HG02981 (cell line): ENCODE results near the gene OR13A1.
A peak's percentile ranks its signal among the peaks of the same experiment; 100 is the strongest.
"Not testable (repeated sequence)": the region's sequence is repeated elsewhere in the genome, so short reads cannot be mapped to it uniquely, and the experiment has no call there.

ENCODE experiments used
- ATAC-seq: cut with Tn5 transposase; IDR thresholded peaks from one replicate; pipeline ENCODE4 v1.9.1; 2021; ENCODE audit warnings: mild to moderate bottlenecking, moderate library complexity; ENCODE audit not compliant: unreplicated experiment

The OR13A1 gene

GRCh38 chr10:45315508-45315907 is at the start of gene OR13A1:
Gene OR13A1 (minus strand): TSS chr10:45315608. CDS start chr10:45304422, 11,186 bp downstream.
- no peak for ATAC-seq

GRCh38 chr10:45361983-45362799 is 46.8 kb upstream of the OR13A1 start:
- ATAC-seq: not testable (repeated sequence)

GRCh38 chr10:45358961-45359360 is 43.6 kb upstream of the OR13A1 start:
- ATAC-seq: not testable (repeated sequence)

- ATAC-seq: no peak
Observed at GRCh38 chr10:45355494-45355893, 40.1 kb upstream of the OR13A1 start.

GRCh38 chr10:45354261-45354660 is 38.9 kb upstream of the OR13A1 start:
- no peak for ATAC-seq

- peak; percentile 54 for ATAC-seq
Observed at GRCh38 chr10:45353186-45353585, 37.8 kb upstream of the OR13A1 start.

- not testable (repeated sequence) for ATAC-seq
Observed at GRCh38 chr10:45348196-45348765, 32.9 kb upstream of the OR13A1 start.

- ATAC-seq: not testable (repeated sequence)
Observed at GRCh38 chr10:45347464-45347863, 32.1 kb upstream of the OR13A1 start.

GRCh38 chr10:45346652-45347335 is 31.4 kb upstream of the OR13A1 start:
- not testable (repeated sequence) for ATAC-seq

GRCh38 chr10:45340420-45340819 is 25.0 kb upstream of the OR13A1 start:
- not testable (repeated sequence) for ATAC-seq

GRCh38 chr10:45339894-45340293 is 24.5 kb upstream of the OR13A1 start:
- ATAC-seq: no peak

- not testable (repeated sequence) for ATAC-seq
Observed at GRCh38 chr10:45331824-45332223, 16.4 kb upstream of the OR13A1 start.

- ATAC-seq: not testable (repeated sequence)
Observed at GRCh38 chr10:45326864-45327263, 11.5 kb upstream of the OR13A1 start.

GRCh38 chr10:45325116-45325515 is 9.7 kb upstream of the OR13A1 start:
- ATAC-seq: no peak

- ATAC-seq: no peak
Observed at GRCh38 chr10:45319702-45320101, 4.3 kb upstream of the OR13A1 start.

- ATAC-seq: no peak
Observed at GRCh38 chr10:45313264-45313873, 2.0 kb downstream of the OR13A1 start.

GRCh38 chr10:45308707-45309106 is 6.7 kb downstream of the OR13A1 start:
- ATAC-seq: no peak

GRCh38 chr10:45302573-45302972 is 12.8 kb downstream of the OR13A1 start:
- ATAC-seq: no peak

GRCh38 chr10:45298341-45298955 is 17.0 kb downstream of the OR13A1 start:
- ATAC-seq: not testable (repeated sequence)

GRCh38 chr10:45294681-45295080 is 20.7 kb downstream of the OR13A1 start:
- ATAC-seq: no peak

GRCh38 chr10:45286980-45287379 is 28.4 kb downstream of the OR13A1 start:
- ATAC-seq: no peak
